Measurements from ENCODE around the gene NAP1L4.
"Not testable (repeated sequence)": the region's sequence is repeated elsewhere in the genome, so short reads cannot be mapped to it uniquely, and the experiment has no call there.

Gene NAP1L4

GRCh38 chr11:2940921-2941821 is 51.0 kb downstream of the NAP1L4 start:
- H3K9me3 Mint-ChIP-seq, result peaks cover 30% of the 10 kb centered on the region
- H3K27me3 Mint-ChIP-seq (ENCODE audit: low read depth), result peaks cover 14% of the 10 kb centered on the region
- peaks cover 41% of the 10 kb centered on the region for H3K36me3 Mint-ChIP-seq (ENCODE audit: low read depth)
- peaks cover 16% of the 10 kb centered on the region for H3K4me1 Mint-ChIP-seq
- H3K27ac Mint-ChIP-seq, result no peak overlapping the region
- no peak for TF ChIP-seq CTCF (IDR thresholded peaks at IDR 0.05; ENCODE audit: unreplicated experiment in 3 of 3)
- no peak overlapping the region for H3K4me3 Mint-ChIP-seq

- Mint-ChIP-seq H3K4me1 (peaks cover 8% of the 10 kb centered on the region), H3K9me3 (peaks cover 30% of the 10 kb centered on the region)
Observed at GRCh38 chr11:2940147-2940920, 51.8 kb downstream of the NAP1L4 start.

GRCh38 chr11:2938458-2939418 is 53.4 kb downstream of the NAP1L4 start:
- Mint-ChIP-seq H3K27me3 (ENCODE audit: low read depth) (peaks cover 14% of the 10 kb centered on the region), H3K36me3 (ENCODE audit: low read depth) (peaks cover 32% of the 10 kb centered on the region), H3K9me3 (peaks cover 34% of the 10 kb centered on the region)
- not testable (repeated sequence) for H3K27ac Mint-ChIP-seq, H3K4me3 Mint-ChIP-seq, H3K4me1 Mint-ChIP-seq

More at GRCh38 chr11:2940147-2940920, 51.8 kb downstream of the NAP1L4 start:
- no peak overlapping the region for H3K27ac Mint-ChIP-seq
- no peak overlapping the region for H3K4me3 Mint-ChIP-seq
- H3K36me3 Mint-ChIP-seq (ENCODE audit: low read depth), result peaks cover 35% of the 10 kb centered on the region
- no peak for TF ChIP-seq CTCF (IDR thresholded peaks at IDR 0.05; ENCODE audit: unreplicated experiment in 3 of 3)
- peaks cover 14% of the 10 kb centered on the region for H3K27me3 Mint-ChIP-seq (ENCODE audit: low read depth)

- Mint-ChIP-seq H3K36me3 (ENCODE audit: low read depth) (peaks cover 32% of the 10 kb centered on the region), H3K27me3 (ENCODE audit: low read depth) (peaks cover 14% of the 10 kb centered on the region), H3K9me3 (peaks cover 34% of the 10 kb centered on the region), H3K27ac (peak overlapping the region in 1 of 3 experiments; percentile 56)
- not testable (repeated sequence) for H3K4me3 Mint-ChIP-seq, H3K4me1 Mint-ChIP-seq
Observed at GRCh38 chr11:2937641-2938457, 54.3 kb downstream of the NAP1L4 start.

GRCh38 chr11:2934611-2935239 is 57.4 kb downstream of the NAP1L4 start:
- H3K4me1 Mint-ChIP-seq, result peaks cover 5% of the 10 kb centered on the region
- H3K4me3 Mint-ChIP-seq, result no peak overlapping the region
- no peak for TF ChIP-seq CTCF (IDR thresholded peaks at IDR 0.05; ENCODE audit: unreplicated experiment in 3 of 3)
- peaks cover 31% of the 10 kb centered on the region for H3K36me3 Mint-ChIP-seq (ENCODE audit: low read depth)
- H3K9me3 Mint-ChIP-seq, result peaks cover 32% of the 10 kb centered on the region
- H3K27ac Mint-ChIP-seq, result no peak overlapping the region
- peaks cover 35% of the 10 kb centered on the region for H3K27me3 Mint-ChIP-seq (ENCODE audit: low read depth)
